Measurements from ENCODE around the gene LGMN.

- TF ChIP-seq CTCF (optimal IDR thresholded peaks at IDR 0.05 in 1 of 3, IDR thresholded peaks at IDR 0.05 in 1 of 3, conservative IDR thresholded peaks at IDR 0.05 in 1 of 3; ENCODE audit: extremely low read depth in 1 of 3, insufficient read depth in 2 of 3, low read length in 3 of 3) (no peak), EZH2 (IDR thresholded peaks at IDR 0.05; ENCODE audit: low read length) (no peak)
These were observed 62.6 kb downstream of the LGMN start for GRCh38 chr14:92685784-92686355.

All from keratinocyte (primary cell).